Neural progenitor cell (in vitro differentiated cells): ENCODE data around the gene ITPK1. TPM values are rescaled to one million over a fixed set of nuclear protein-coding genes. Genes with fewer than 3 reads are reported as not detected.

Experiments used
- DNase-seq: peaks from one replicate; pipeline ENCODE4 v3.0.0-alpha.2; 2016; ENCODE audit warnings: low spot score
- H2AFZ ChIP-seq: fragments of 200-600 bp; sonication (generic); replicated peaks from 2 replicates; pipeline ENCODE4 v1.6.1; 2016; ENCODE audit warnings: antibody characterized with exemption
- H3F3A ChIP-seq: fragments of 200-600 bp; sonication (generic); 2 replicates; pipeline ENCODE4 v1.6.1; 2016; ENCODE audit warnings: antibody characterized with exemption, low read depth
- H3K27ac ChIP-seq: fragments of 200-600 bp; sonication (generic); 2 replicates; pipeline ENCODE4 v1.5.1; 2016; ENCODE audit warnings: mild to moderate bottlenecking
- H3K27me3 ChIP-seq: fragments of 200-600 bp; sonication (generic); 2 replicates; pipeline ENCODE4 v1.6.1; 2016; ENCODE audit warnings: mild to moderate bottlenecking, moderate library complexity
- H3K36me3 ChIP-seq: fragments of 200-600 bp; sonication (generic); 2 replicates; pipeline ENCODE4 v1.5.1; 2016
- H3K4me1 ChIP-seq: fragments of 200-600 bp; sonication (generic); 2 replicates; pipeline ENCODE4 v1.6.1; 2016; ENCODE audit warnings: mixed run types
- H3K4me2 ChIP-seq: fragments of 200-600 bp; sonication (generic); 2 replicates; pipeline ENCODE4 v1.6.1; 2016
- H3K4me3 ChIP-seq: fragments of 200-600 bp; sonication (generic); 2 replicates; pipeline ENCODE4 v1.5.1; 2016
- H3K79me2 ChIP-seq: fragments of 200-600 bp; sonication (generic); 2 replicates; pipeline ENCODE4 v1.6.1; 2016; ENCODE audit warnings: low read depth
- H3K9ac ChIP-seq: fragments of 200-600 bp; sonication (generic); 2 replicates; pipeline ENCODE4 v1.6.1; 2016
- H3K9me3 ChIP-seq: fragments of 200-600 bp; sonication (generic); 2 replicates; pipeline ENCODE4 v1.5.1; 2016; ENCODE audit warnings: low read depth
- H4K20me1 ChIP-seq: fragments of 200-600 bp; sonication (generic); 2 replicates; pipeline ENCODE4 v1.6.1; 2016; ENCODE audit warnings: low read depth
- H3K27ac Mint-ChIP-seq: 3 replicates; pipeline ENCODE4 v1.8.0; 2021; ENCODE audit warnings: mixed read lengths
- H3K27me3 Mint-ChIP-seq: 2 replicates; pipeline ENCODE4 v1.8.0; 2022; ENCODE audit warnings: low read depth, mild to moderate bottlenecking, inconsistent platforms, moderate library complexity, mixed read lengths; ENCODE audit not compliant: insufficient read depth
- H3K36me3 Mint-ChIP-seq: 3 replicates; pipeline ENCODE4 v1.8.0; 2021; ENCODE audit warnings: mixed read lengths
- H3K4me1 Mint-ChIP-seq: 3 replicates; pipeline ENCODE4 v1.8.0; 2021; ENCODE audit warnings: mixed read lengths
- H3K4me3 Mint-ChIP-seq: 3 replicates; pipeline ENCODE4 v1.8.0; 2021; ENCODE audit warnings: mild to moderate bottlenecking, moderate library complexity, mixed read lengths
- H3K9me3 Mint-ChIP-seq: 3 replicates; pipeline ENCODE4 v1.8.0; 2020; ENCODE audit warnings: mixed read lengths
- EZH2 ChIP-seq: fragments of 200-600 bp; sonication (generic); IDR thresholded peaks from 2 replicates; pipeline ENCODE4 v1.6.1; 2017; ENCODE audit warnings: antibody characterized with exemption, mild to moderate bottlenecking, moderate library complexity
- EZH2phosphoT487 ChIP-seq: fragments of 200-600 bp; sonication (generic); IDR thresholded peaks from 2 replicates; pipeline ENCODE4 v1.6.1; 2017; ENCODE audit warnings: antibody characterized with exemption
- total RNA-seq: library from RNA; depleted of rRNA; stranded (reverse); fragments of >200 nt; gene quantifications from 2 replicates; pipeline ENCODE4 v1.2.3, GENCODE V29; 2015; ENCODE audit warnings: low replicate concordance
- TF ChIP-seq, protein P1 (sequence below): fragments of 200-600 bp; sonication (generic); IDR thresholded peaks from 2 replicates; pipeline ENCODE4 v1.5.1; 2017; ENCODE audit warnings: antibody characterized with exemption, mild to moderate bottlenecking

ITPK1 gene
- total RNA-seq, 1 donor from 2014 or later: 25.8 TPM

DNA sequence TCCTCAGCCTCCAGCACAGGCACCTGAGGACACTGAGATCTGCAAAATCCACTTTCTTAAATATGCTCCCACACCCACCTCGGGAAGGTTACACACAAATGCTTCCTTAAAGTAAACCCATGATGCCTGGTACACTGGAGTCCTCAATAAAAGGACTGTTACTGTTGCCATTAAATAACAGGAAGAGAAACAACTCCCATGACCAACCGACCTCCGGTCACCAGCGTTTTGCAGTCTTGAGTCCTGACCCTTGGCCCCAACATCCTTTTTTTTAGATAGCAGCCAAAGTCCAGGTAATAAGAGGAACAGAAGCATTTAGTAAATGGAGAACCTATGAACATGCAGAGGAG, 42.4 kb downstream of the ITPK1 start:
- no peak for DNase-seq
- no peak overlapping the region for H3K4me3 Mint-ChIP-seq
- H3K4me1 Mint-ChIP-seq: peaks cover 13% of the 10 kb centered on the region
- TF ChIP-seq, protein P1, sequence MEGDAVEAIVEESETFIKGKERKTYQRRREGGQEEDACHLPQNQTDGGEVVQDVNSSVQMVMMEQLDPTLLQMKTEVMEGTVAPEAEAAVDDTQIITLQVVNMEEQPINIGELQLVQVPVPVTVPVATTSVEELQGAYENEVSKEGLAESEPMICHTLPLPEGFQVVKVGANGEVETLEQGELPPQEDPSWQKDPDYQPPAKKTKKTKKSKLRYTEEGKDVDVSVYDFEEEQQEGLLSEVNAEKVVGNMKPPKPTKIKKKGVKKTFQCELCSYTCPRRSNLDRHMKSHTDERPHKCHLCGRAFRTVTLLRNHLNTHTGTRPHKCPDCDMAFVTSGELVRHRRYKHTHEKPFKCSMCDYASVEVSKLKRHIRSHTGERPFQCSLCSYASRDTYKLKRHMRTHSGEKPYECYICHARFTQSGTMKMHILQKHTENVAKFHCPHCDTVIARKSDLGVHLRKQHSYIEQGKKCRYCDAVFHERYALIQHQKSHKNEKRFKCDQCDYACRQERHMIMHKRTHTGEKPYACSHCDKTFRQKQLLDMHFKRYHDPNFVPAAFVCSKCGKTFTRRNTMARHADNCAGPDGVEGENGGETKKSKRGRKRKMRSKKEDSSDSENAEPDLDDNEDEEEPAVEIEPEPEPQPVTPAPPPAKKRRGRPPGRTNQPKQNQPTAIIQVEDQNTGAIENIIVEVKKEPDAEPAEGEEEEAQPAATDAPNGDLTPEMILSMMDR: no peak
- no peak for TF ChIP-seq EZH2
- TF ChIP-seq EZH2phosphoT487: no peak
- H3K4me3 ChIP-seq: no peak overlapping the region
- H3K4me2 ChIP-seq: no peak overlapping the region
- no peak overlapping the region for H3K9ac ChIP-seq
- no peak overlapping the region for H2AFZ ChIP-seq
- no peak overlapping the region for H3K27ac ChIP-seq
- H3K36me3 ChIP-seq: no peaks in the 10 kb centered on the region
- no peaks in the 10 kb centered on the region for H3K4me1 ChIP-seq
- H3K9me3 Mint-ChIP-seq: no peaks in the 10 kb centered on the region
- H3K27ac Mint-ChIP-seq: no peak overlapping the region
- no peaks in the 10 kb centered on the region for H3K36me3 Mint-ChIP-seq
- no peaks in the 10 kb centered on the region for H3K9me3 ChIP-seq
- peaks cover 18% of the 10 kb centered on the region for H3K27me3 Mint-ChIP-seq
- no peaks in the 10 kb centered on the region for H3K27me3 ChIP-seq
- H3F3A ChIP-seq: no peaks in the 10 kb centered on the region
- H4K20me1 ChIP-seq: peaks cover 12% of the 10 kb centered on the region
- H3K79me2 ChIP-seq: no peaks in the 10 kb centered on the region

DNA sequence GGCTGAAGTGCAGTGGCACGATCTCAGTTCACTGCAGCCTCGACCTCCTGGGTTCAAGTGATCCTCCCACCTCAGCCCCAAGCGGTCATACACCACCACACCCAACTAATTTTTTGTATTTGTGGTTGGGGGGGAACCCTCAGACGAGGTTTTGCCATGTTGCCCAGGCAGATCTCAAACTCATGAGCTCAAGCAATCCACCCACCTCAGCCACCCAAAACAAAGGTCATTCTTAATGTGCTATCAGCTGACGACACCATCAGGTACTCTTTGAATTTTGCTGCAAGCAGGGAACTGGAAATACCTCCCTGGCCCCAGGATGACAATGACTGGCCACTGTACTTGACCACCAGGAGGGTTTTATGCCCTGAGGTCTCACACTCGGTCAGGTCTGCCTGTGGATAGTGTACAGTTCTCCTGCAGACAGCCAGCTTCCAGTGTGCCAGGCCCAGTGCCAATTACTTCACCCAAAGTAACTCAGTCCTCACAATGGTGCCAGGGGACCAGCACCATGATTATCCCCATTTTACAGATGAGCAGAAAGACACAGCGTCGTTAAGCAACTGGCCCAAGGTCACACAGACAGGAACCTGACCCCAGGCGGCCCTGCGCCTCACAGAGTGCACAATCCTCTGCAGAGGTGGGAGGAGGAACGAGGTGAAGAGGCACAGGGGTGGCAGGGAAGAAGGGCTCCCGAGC, 42.9 kb downstream of the ITPK1 start:
- Histone ChIP-seq H3K27ac (no peak overlapping the region), H3K4me1 (no peaks in the 10 kb centered on the region), H3K27me3 (no peaks in the 10 kb centered on the region), H3F3A (no peaks in the 10 kb centered on the region), H3K4me3 (no peak overlapping the region), H3K9ac (no peak overlapping the region), H2AFZ (no peak overlapping the region), H3K36me3 (no peaks in the 10 kb centered on the region), H4K20me1 (peaks cover 12% of the 10 kb centered on the region), H3K9me3 (no peaks in the 10 kb centered on the region), H3K4me2 (no peak overlapping the region), H3K79me2 (no peaks in the 10 kb centered on the region)
- Mint-ChIP-seq H3K4me3 (no peak overlapping the region), H3K27ac (no peak overlapping the region), H3K9me3 (no peaks in the 10 kb centered on the region), H3K4me1 (peaks cover 13% of the 10 kb centered on the region), H3K27me3 (peaks cover 18% of the 10 kb centered on the region), H3K36me3 (no peaks in the 10 kb centered on the region)
- DNase-seq: no peak
- TF ChIP-seq EZH2phosphoT487: no peak
- TF ChIP-seq EZH2: no peak
- TF ChIP-seq, protein P1: no peak

DNA sequence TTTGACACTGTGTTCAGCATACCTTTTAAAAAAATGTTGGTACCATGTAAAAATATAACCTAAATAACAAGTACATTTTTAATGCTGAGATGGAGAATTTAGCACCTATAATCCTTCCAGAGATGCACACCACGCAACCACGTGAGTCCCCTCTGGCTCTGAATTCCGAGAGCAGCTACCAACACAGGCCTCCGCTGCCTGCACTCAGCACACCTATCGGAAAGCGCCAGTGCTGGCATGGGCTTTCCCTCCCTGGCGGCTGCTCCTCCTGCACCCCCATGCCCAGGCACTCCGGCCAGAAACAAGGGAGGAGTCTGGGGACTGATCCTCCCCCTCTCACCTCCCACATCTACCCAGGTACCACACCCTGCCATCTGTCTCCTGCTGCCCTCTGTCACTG, 47.0 kb downstream of the ITPK1 start:
- Histone ChIP-seq H3K4me1 (no peaks in the 10 kb centered on the region), H3K4me2 (no peak overlapping the region), H2AFZ (no peak overlapping the region), H3K27me3 (no peaks in the 10 kb centered on the region), H3K27ac (no peak overlapping the region), H3K36me3 (no peaks in the 10 kb centered on the region), H3F3A (no peaks in the 10 kb centered on the region), H3K9me3 (no peaks in the 10 kb centered on the region), H3K4me3 (no peak overlapping the region), H3K79me2 (no peaks in the 10 kb centered on the region), H4K20me1 (peaks cover 22% of the 10 kb centered on the region), H3K9ac (no peak overlapping the region)
- DNase-seq: no peak
- Mint-ChIP-seq H3K9me3 (no peaks in the 10 kb centered on the region), H3K27ac (peak overlapping the region; percentile 46), H3K27me3 (peaks cover 16% of the 10 kb centered on the region), H3K4me1 (peaks cover 15% of the 10 kb centered on the region), H3K36me3 (no peaks in the 10 kb centered on the region), H3K4me3 (no peak overlapping the region)
- TF ChIP-seq EZH2 (no peak), EZH2phosphoT487 (no peak)
- TF ChIP-seq, protein P1: no peak
